HepG2 (cell line): ENCODE measurements around the gene NT5C. TPM values are rescaled to one million over a fixed set of nuclear protein-coding genes. Genes with fewer than 3 reads are reported as not detected.

Experiments used
- ATAC-seq: fragments of 200-7000 bp; cut with Tn5 transposase; 3 replicates; pipeline ENCODE4 v1.9.1; 2020; ENCODE audit warnings: mild to moderate bottlenecking, moderate library complexity
- BruUV-seq: library from RNA; stranded (reverse); fragments of 400-500 nt; replicated peaks from 2 replicates; lab custom pipeline; 2021; lab: Mats Ljungman, UMichigan
- CTCF ChIA-PET: fragments of 300-600 bp; formaldehyde crosslinking; extraction: SDS; loops from one replicate; lab custom pipeline; 2021; ENCODE audit warnings: low total read pairs, inconsistent platforms, low intra/inter-chr PET ratio; lab: Yijun Ruan, JAX
- POLR2A ChIA-PET: fragments of 350-600 bp; sonication (Branson Sonifier 250); formaldehyde crosslinking; loops from one replicate; lab custom pipeline; 2020; ENCODE audit warnings: antibody characterized with exemption, inconsistent platforms; lab: Yijun Ruan, JAX
- DNase-seq: peaks from one replicate; pipeline ENCODE4 v3.0.0-alpha.2; 2015; ENCODE audit warnings: low spot score
- FAIRE-seq: peaks from 3 replicates; lab custom pipeline; 2011; peaks lifted over from hg19 to GRCh38; lab: Jason Lieb, UNC
- H2AFZ ChIP-seq: one replicate; pipeline ENCODE4 v1.6.1; 2011; ENCODE audit warnings: low read length, inconsistent platforms
- H3K27ac ChIP-seq: fragments of 300-600 bp; 3 replicates; pipeline ENCODE4 v1.8.0; 2011; ENCODE audit warnings: mixed run types, mild to moderate bottlenecking, mixed read lengths, low read length, inconsistent platforms; ENCODE audit not compliant: insufficient read depth; ENCODE audit errors: extremely low read length
- H3K27me3 ChIP-seq, 2 experiments: fragments of 200-600 bp in 1 of 2; 2 replicates in 1 of 2; 3 replicates in 1 of 2; pipeline versions ENCODE4 v1.6.0 to v1.8.0; 2011; ENCODE audit warnings: low read length in 2 of 2, mild to moderate bottlenecking in 2 of 2, moderate library complexity in 2 of 2, inconsistent platforms in 1 of 2; ENCODE audit not compliant: insufficient read depth in 2 of 2, control insufficient read depth in 1 of 2
- H3K36me3 ChIP-seq, 2 experiments: fragments of 200-600 bp in 1 of 2; replicated peaks in 1 of 2; 2 replicates in 1 of 2; 3 replicates in 1 of 2; pipeline versions ENCODE4 v1.5.1 to v1.8.0; 2011; ENCODE audit warnings: low read length in 2 of 2, inconsistent platforms in 1 of 2; ENCODE audit not compliant: insufficient read depth in 2 of 2, control insufficient read depth in 1 of 2
- H3K4me1 ChIP-seq: 2 replicates; pipeline ENCODE4 v1.5.1; 2012; ENCODE audit warnings: low read length, inconsistent platforms; ENCODE audit not compliant: insufficient read depth
- H3K4me2 ChIP-seq: 2 replicates; pipeline ENCODE4 v1.6.0; 2011; ENCODE audit warnings: low read depth, low read length, inconsistent platforms
- H3K4me3 ChIP-seq, 3 experiments: fragments of 200-600 bp in 1 of 3; sonication (generic), shearing (Covaris generic) in 1 of 3; replicated peaks in 1 of 3; 2 replicates each; pipeline ENCODE4 v1.5.1; 2011 to 2016; ENCODE audit warnings: low read length in 3 of 3, inconsistent platforms in 2 of 3, low read depth in 2 of 3, mild to moderate bottlenecking in 2 of 3, control low read depth in 1 of 3, mixed read lengths in 1 of 3; ENCODE audit not compliant: insufficient read depth in 1 of 3
- H3K79me2 ChIP-seq: one replicate; pipeline ENCODE4 v1.6.1; 2011; ENCODE audit warnings: low read length, inconsistent platforms; ENCODE audit not compliant: insufficient read depth
- H3K9ac ChIP-seq: 2 replicates; pipeline ENCODE4 v1.6.0; 2011; ENCODE audit warnings: mild to moderate bottlenecking, low read depth, low read length, inconsistent platforms; ENCODE audit not compliant: insufficient read depth
- H3K9me3 ChIP-seq: 2 replicates; pipeline ENCODE4 v1.5.1; 2012; ENCODE audit warnings: mild to moderate bottlenecking, low read length
- H4K20me1 ChIP-seq: 2 replicates; pipeline ENCODE4 v1.6.0; 2011; ENCODE audit warnings: inconsistent platforms, mild to moderate bottlenecking, low read length, moderate library complexity; ENCODE audit not compliant: insufficient read depth
- AHR ChIP-seq: IDR thresholded peaks from 2 replicates; pipeline ENCODE4 v1.6.1; 2018; ENCODE audit warnings: missing genetic modification reagents, missing compliant biosample characterization
- MED1 ChIP-seq: sonication (generic); formaldehyde crosslinking; IDR thresholded peaks from 2 replicates; pipeline ENCODE4 v1.4.0; 2020; ENCODE audit warnings: missing genetic modification reagents
- MLXIP ChIP-seq: sonication (generic); formaldehyde crosslinking; IDR thresholded peaks from 2 replicates; pipeline ENCODE4 v1.9.0; 2021; ENCODE audit warnings: missing genetic modification reagents, borderline replicate concordance
- MXD4 ChIP-seq: IDR thresholded peaks from 2 replicates; pipeline ENCODE4 v1.6.1; 2016; ENCODE audit warnings: mild to moderate bottlenecking, missing biosample characterization, missing genetic modification reagents
- NFE2L2 ChIP-seq: fragments of 150-350 bp; IDR thresholded peaks from 2 replicates; pipeline ENCODE4 v1.6.1; 2014; ENCODE audit warnings: low read length
- SETDB1 ChIP-seq: sonication (generic); formaldehyde crosslinking; IDR thresholded peaks from 2 replicates; pipeline ENCODE4 v1.5.1; 2020; ENCODE audit warnings: missing genetic modification reagents, mild to moderate bottlenecking, borderline replicate concordance
- THYN1 ChIP-seq: sonication (generic); formaldehyde crosslinking; IDR thresholded peaks from 2 replicates; pipeline ENCODE4 v1.8.1; 2023; ENCODE audit warnings: low read depth, mild to moderate bottlenecking, moderate library complexity, missing genetic modification reagents, borderline replicate concordance
- TP53 ChIP-seq: sonication (generic); formaldehyde crosslinking; conservative IDR thresholded peaks from 2 replicates; pipeline ENCODE4 v1.4.0; 2020; ENCODE audit warnings: missing genetic modification reagents
- ZFP90 ChIP-seq: sonication (generic); formaldehyde crosslinking; IDR thresholded peaks from 2 replicates; pipeline ENCODE4 v1.8.0; 2022; ENCODE audit warnings: missing genetic modification reagents, mild to moderate bottlenecking, inconsistent platforms, borderline replicate concordance
- ZNF18 ChIP-seq: sonication (generic); formaldehyde crosslinking; IDR thresholded peaks from 2 replicates; pipeline ENCODE4 v1.8.0; 2022; ENCODE audit warnings: mild to moderate bottlenecking, missing genetic modification reagents; ENCODE audit not compliant: insufficient replicate concordance
- ZNF350 ChIP-seq: sonication (generic); formaldehyde crosslinking; IDR thresholded peaks from 2 replicates; pipeline ENCODE4 v1.4.0; 2020; ENCODE audit warnings: mild to moderate bottlenecking, low read depth, missing genetic modification reagents, borderline replicate concordance
- ZNF569 ChIP-seq: sonication (generic); formaldehyde crosslinking; IDR thresholded peaks from 2 replicates; pipeline ENCODE4 v1.5.0; 2020; ENCODE audit warnings: mild to moderate bottlenecking, missing genetic modification reagents, moderate library complexity, borderline replicate concordance
- ZNF775 ChIP-seq: sonication (generic); formaldehyde crosslinking; IDR thresholded peaks from 2 replicates; pipeline ENCODE4 v1.4.0; 2020; ENCODE audit warnings: missing genetic modification reagents, mild to moderate bottlenecking, moderate library complexity, borderline replicate concordance
- WGBS: methylation state at CpG from one replicate; pipeline ENCODE4 v1.1.6; 2017; ENCODE audit warnings: low lambda C conversion rate; 5-methylcytosine and 5-hydroxymethylcytosine counted together
- in situ Hi-C: cut with HindIII; loops from 2 replicates; pipeline ENCODE4 v1.10.0; 2017; ENCODE audit warnings: low pct_unique_long_range_greater_than_20kb; ENCODE audit not compliant: extremely low pct_ligation_motif_present
- intact Hi-C: fragments of 100-400 bp; cut with micrococcal nuclease; formaldehyde crosslinking; loops from one replicate; pipeline ENCODE4 v1.10.0; 2022; ENCODE audit not compliant: unreplicated experiment
- polyA plus RNA-seq, 8 experiments: library from polyadenylated mRNA; depleted of rRNA in 3 of 8; stranded (reverse) in 7 of 8; unstranded in 1 of 8; fragments of >200 nt; fragmentation: Illumina TruSeq in 4 of 8; extraction: Trizol in 4 of 8; gene quantifications; 2 replicates each; pipeline versions ENCODE4 v1.2.1 to v1.2.3, GENCODE V29; 2011 to 2016; ENCODE audit warnings: low read depth in 4 of 8, missing spikeins in 1 of 8, mixed read lengths in 1 of 8; ENCODE audit not compliant: insufficient read depth in 1 of 8
- total RNA-seq, 5 experiments: library from RNA; depleted of rRNA; stranded (reverse); fragments of >200 nt; fragmentation: Illumina TruSeq; extraction: Trizol; gene quantifications; 2 replicates each; pipeline ENCODE4 v1.2.3, GENCODE V29; 2016; ENCODE audit warnings: low read depth in 1 of 5
- TF ChIP-seq, protein P1 (sequence below): sonication (generic); formaldehyde crosslinking; IDR thresholded peaks from 2 replicates; pipeline ENCODE4; 2020; ENCODE audit warnings: missing genetic modification reagents, mild to moderate bottlenecking, borderline replicate concordance

Gene NT5C
- total and polyA plus RNA-seq, 2 of the 13 experiments (the other 11 are each of a cell fraction or from before 2014, with no cell fraction given), result 42.8 to 48.6 TPM

DNA sequence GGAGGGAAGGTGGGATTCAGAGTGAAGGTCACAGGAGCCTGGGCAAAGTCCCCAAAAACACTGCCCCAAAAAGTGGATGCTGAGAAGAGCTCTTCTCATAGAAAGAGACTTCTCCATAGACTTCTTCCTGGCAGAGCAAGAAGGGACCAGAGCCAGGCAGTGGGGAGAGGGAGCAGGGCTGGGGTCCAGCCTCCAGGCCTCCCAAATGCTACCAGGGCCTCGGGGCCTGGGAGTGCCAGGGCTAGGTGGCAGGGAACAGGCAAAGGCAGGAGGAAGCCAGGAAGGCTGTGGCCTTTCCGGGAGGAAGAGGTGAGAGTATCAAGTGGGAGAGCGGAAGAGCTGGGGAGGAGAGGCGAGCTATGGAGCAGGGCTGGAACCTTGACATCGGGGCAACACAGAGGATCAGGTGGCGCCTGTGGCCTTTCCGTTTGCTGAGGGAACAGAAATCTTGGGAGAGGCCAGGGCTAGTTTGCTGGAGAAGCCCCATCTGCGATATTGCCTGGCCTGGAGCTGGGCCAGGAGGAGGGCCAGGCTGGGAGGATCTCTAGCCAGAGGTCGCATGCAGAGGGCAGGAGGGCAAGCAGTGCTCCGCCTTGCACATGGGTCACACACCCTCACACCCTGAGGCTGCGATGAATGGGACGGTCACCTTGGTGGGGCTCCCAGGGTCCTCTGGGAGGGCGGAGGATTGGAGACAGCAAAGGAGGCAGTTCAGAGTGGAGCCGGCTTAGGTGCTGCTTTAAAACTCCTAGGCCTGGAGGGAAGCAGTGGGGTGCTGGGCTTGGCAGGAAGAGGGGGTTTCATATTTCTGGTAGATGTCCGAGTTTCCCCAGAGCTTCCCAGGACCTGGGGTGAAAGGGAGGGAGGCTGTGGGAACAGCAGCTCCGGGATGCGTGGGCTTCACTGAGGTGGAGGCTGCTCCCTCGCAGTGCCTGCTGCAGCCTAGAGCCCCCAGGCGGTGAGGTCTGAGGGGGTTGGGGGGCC is 40.4 kb downstream of the NT5C start:
- Histone ChIP-seq H3K27me3 (peaks cover 0 to 29% of the 10 kb centered on the region in 2 experiments; a peak in 2 of 5 replicates), H3K9ac (peak overlapping the region; percentile 19; the same call in 1 of the 2 replicates), H3K79me2 (no peaks in the 10 kb centered on the region), H3K9me3 (no peaks in the 10 kb centered on the region), H3K4me2 (peak overlapping the region; percentile 83), H3K36me3 (no peaks in the 10 kb centered on the region), H4K20me1 (no peaks in the 10 kb centered on the region; the same call in 1 of the 2 replicates), H3K4me3 (peak overlapping the region; percentile 2 to 62 (median 28); a peak in 5 of 6 replicates), H3K27ac (peak overlapping the region; percentile 31), H2AFZ (no peak overlapping the region), H3K4me1 (peaks cover 97% of the 10 kb centered on the region)
- FAIRE-seq, result peak; percentile 96
- intact Hi-C loops, result no loop called here
- in situ Hi-C loops, result no loop called here
- POLR2A ChIA-PET, result interaction anchor here (0.7 to 3.4 kb wide), 16 partner anchors 10 to 108 kb away, joined by 3 to 19 read pairs (median 4); partner anchors contain the start of genes ARMC7 and MRPL58
- DNase-seq, result peak; percentile 78
- peak; percentile 26 for ATAC-seq
- CTCF ChIA-PET, result interaction anchor here (0.8 to 0.9 kb wide), 2 partner anchors 15 to 130 kb away, joined by 3 to 4 read pairs; no protein-coding TSS in a partner anchor
- 2% methylated on average over 19 of the region's 19 CpGs for WGBS
- BruUV-seq, result no TSS peak
- no peak; the same call in 1 of the 2 replicates for TF ChIP-seq ZNF350 (CRISPR knock-in tag)
- TF ChIP-seq MXD4, result 0 out of 2 replicates have a peak, but pooled peaks have one; percentile 62
- TF ChIP-seq NFE2L2, result no peak
- TF ChIP-seq MED1 (CRISPR knock-in tag), result 0 out of 2 replicates have a peak, but pooled peaks have one; percentile 36
- TF ChIP-seq, protein P1, sequence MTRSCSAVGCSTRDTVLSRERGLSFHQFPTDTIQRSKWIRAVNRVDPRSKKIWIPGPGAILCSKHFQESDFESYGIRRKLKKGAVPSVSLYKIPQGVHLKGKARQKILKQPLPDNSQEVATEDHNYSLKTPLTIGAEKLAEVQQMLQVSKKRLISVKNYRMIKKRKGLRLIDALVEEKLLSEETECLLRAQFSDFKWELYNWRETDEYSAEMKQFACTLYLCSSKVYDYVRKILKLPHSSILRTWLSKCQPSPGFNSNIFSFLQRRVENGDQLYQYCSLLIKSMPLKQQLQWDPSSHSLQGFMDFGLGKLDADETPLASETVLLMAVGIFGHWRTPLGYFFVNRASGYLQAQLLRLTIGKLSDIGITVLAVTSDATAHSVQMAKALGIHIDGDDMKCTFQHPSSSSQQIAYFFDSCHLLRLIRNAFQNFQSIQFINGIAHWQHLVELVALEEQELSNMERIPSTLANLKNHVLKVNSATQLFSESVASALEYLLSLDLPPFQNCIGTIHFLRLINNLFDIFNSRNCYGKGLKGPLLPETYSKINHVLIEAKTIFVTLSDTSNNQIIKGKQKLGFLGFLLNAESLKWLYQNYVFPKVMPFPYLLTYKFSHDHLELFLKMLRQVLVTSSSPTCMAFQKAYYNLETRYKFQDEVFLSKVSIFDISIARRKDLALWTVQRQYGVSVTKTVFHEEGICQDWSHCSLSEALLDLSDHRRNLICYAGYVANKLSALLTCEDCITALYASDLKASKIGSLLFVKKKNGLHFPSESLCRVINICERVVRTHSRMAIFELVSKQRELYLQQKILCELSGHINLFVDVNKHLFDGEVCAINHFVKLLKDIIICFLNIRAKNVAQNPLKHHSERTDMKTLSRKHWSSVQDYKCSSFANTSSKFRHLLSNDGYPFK (CRISPR knock-in tag), result peak; percentile 64; the same call in 1 of the 2 replicates
- TF ChIP-seq ZFP90 (CRISPR knock-in tag), result no peak
- TF ChIP-seq ZNF569 (CRISPR knock-in tag), result no peak
- TF ChIP-seq SETDB1 (CRISPR knock-in tag), result no peak
- TF ChIP-seq ZNF18 (CRISPR knock-in tag), result no peak
- 0 out of 2 replicates have a peak, but pooled peaks have one; percentile 13 for TF ChIP-seq MLXIP (CRISPR knock-in tag)
- TF ChIP-seq ZNF775 (CRISPR knock-in tag), result no peak
- TF ChIP-seq AHR (CRISPR knock-in tag), result no peak
- no peak for TF ChIP-seq THYN1 (CRISPR knock-in tag)
- TF ChIP-seq TP53, result no peak
